GM19025 (cell line): ENCODE data around the gene HELLS.
"Not testable (repeated sequence)": the region's sequence is repeated elsewhere in the genome, so short reads cannot be mapped to it uniquely, and the experiment has no call there.

ENCODE experiments used
- ATAC-seq: cut with Tn5 transposase; IDR thresholded peaks from one replicate; pipeline ENCODE4 v1.9.1; 2021; ENCODE audit warnings: mild to moderate bottlenecking, low read depth, moderate library complexity; ENCODE audit not compliant: unreplicated experiment

The HELLS gene

GRCh38 chr10:94545391-94546048 lies at the start of gene HELLS:
Gene HELLS, plus strand, starts transcription at chr10:94545788. Its CDS starts 134 bp downstream, at chr10:94545922.
- peak; percentile 71 for ATAC-seq

- ATAC-seq, result no peak
Observed at GRCh38 chr10:94496010-94496409, 49.6 kb upstream of the HELLS start.

- ATAC-seq, result no peak
Observed at GRCh38 chr10:94496646-94497045, 48.9 kb upstream of the HELLS start.

GRCh38 chr10:94500063-94500462 lies 45.5 kb upstream of the HELLS start:
- no peak for ATAC-seq

GRCh38 chr10:94521276-94522250 lies 24.0 kb upstream of the HELLS start:
- ATAC-seq, result no peak

GRCh38 chr10:94524146-94524545 lies 21.4 kb upstream of the HELLS start:
- ATAC-seq, result no peak

GRCh38 chr10:94524711-94525110 lies 20.9 kb upstream of the HELLS start:
- ATAC-seq, result no peak

GRCh38 chr10:94531550-94531949 lies 14.0 kb upstream of the HELLS start:
- ATAC-seq, result not testable (repeated sequence)

- ATAC-seq, result no peak
Observed at GRCh38 chr10:94533027-94533426, 12.6 kb upstream of the HELLS start.

- ATAC-seq, result not testable (repeated sequence)
Observed at GRCh38 chr10:94542282-94542681, 3.3 kb upstream of the HELLS start.

- ATAC-seq, result no peak
Observed at GRCh38 chr10:94546049-94546900, 687 bp downstream of the HELLS start.

GRCh38 chr10:94546901-94547185 lies 1.3 kb downstream of the HELLS start:
- ATAC-seq, result no peak

GRCh38 chr10:94549221-94549620 lies 3.6 kb downstream of the HELLS start:
- ATAC-seq, result no peak

GRCh38 chr10:94567714-94568307 lies 22.2 kb downstream of the HELLS start:
- not testable (repeated sequence) for ATAC-seq

- no peak for ATAC-seq
Observed at GRCh38 chr10:94571081-94571480, 25.5 kb downstream of the HELLS start.

GRCh38 chr10:94571528-94571927 lies 25.9 kb downstream of the HELLS start:
- no peak for ATAC-seq

GRCh38 chr10:94578790-94579189 lies 33.2 kb downstream of the HELLS start:
- no peak for ATAC-seq

- no peak for ATAC-seq
Observed at GRCh38 chr10:94583124-94583523, 37.5 kb downstream of the HELLS start.

GRCh38 chr10:94591461-94592205 lies 46.0 kb downstream of the HELLS start:
- no peak for ATAC-seq
